BE2C (cell line): Measurements from ENCODE around the gene ACSS3.
"Not testable (repeated sequence)": the region's sequence is repeated elsewhere in the genome, so short reads cannot be mapped to it uniquely, and the experiment has no call there.

Experiments used
- DNase-seq: peaks from one replicate; pipeline ENCODE4 v3.0.0-alpha.2; 2020
- H3K27me3 ChIP-seq: fragments of 250-450 bp; sonication (Bioruptor Pico); 2 replicates; pipeline ENCODE4 v1.5.1; 2020; ENCODE audit warnings: mild to moderate bottlenecking
- H3K36me3 ChIP-seq: fragments of 250-450 bp; sonication (Bioruptor Pico); 2 replicates; pipeline ENCODE4 v1.5.1; 2020; ENCODE audit warnings: mild to moderate bottlenecking
- H3K4me1 ChIP-seq: fragments of 250-450 bp; sonication (Bioruptor Pico); 2 replicates; pipeline ENCODE4 v1.5.1; 2020
- H3K4me3 ChIP-seq: 2 replicates; pipeline ENCODE4 v1.5.1; 2011; ENCODE audit warnings: low read depth, low read length
- H3K9me3 ChIP-seq: fragments of 250-450 bp; sonication (Bioruptor Pico); 2 replicates; pipeline ENCODE4 v1.5.1; 2020
- CTCF ChIP-seq: IDR thresholded peaks from 2 replicates; pipeline ENCODE4 v1.5.1; 2012; ENCODE audit warnings: mild to moderate bottlenecking, low read depth, low read length

Gene ACSS3

GRCh38 chr12:81208187-81208911 lies 130.5 kb downstream of the ACSS3 start:
- H3K9me3 ChIP-seq = no peaks in the 10 kb centered on the region
- DNase-seq = peak; percentile 36
- H3K4me3 ChIP-seq = no peak overlapping the region
- TF ChIP-seq CTCF = no peak
- H3K4me1 ChIP-seq = no peaks in the 10 kb centered on the region
- H3K27me3 ChIP-seq = no peaks in the 10 kb centered on the region; the same call in 1 of the 2 replicates
- H3K36me3 ChIP-seq = no peaks in the 10 kb centered on the region

- no peak overlapping the region for H3K4me3 ChIP-seq
- H3K36me3 ChIP-seq = no peaks in the 10 kb centered on the region
- H3K27me3 ChIP-seq = no peaks in the 10 kb centered on the region; the same call in 1 of the 2 replicates
- no peaks in the 10 kb centered on the region for H3K9me3 ChIP-seq
- TF ChIP-seq CTCF = no peak
- no peak for DNase-seq
- no peaks in the 10 kb centered on the region for H3K4me1 ChIP-seq
Measured at GRCh38 chr12:81209012-81209411, 131.1 kb downstream of the ACSS3 start.

- not testable (repeated sequence) for H3K36me3 ChIP-seq, H3K27me3 ChIP-seq, DNase-seq, H3K4me1 ChIP-seq, H3K9me3 ChIP-seq, H3K4me3 ChIP-seq
Measured at GRCh38 chr12:81209772-81210225, 131.9 kb downstream of the ACSS3 start.

GRCh38 chr12:81211306-81211705 lies 133.4 kb downstream of the ACSS3 start:
- Histone ChIP-seq H3K27me3 (no peaks in the 10 kb centered on the region), H3K9me3 (no peaks in the 10 kb centered on the region), H3K4me3 (no peak overlapping the region), H3K4me1 (no peaks in the 10 kb centered on the region), H3K36me3 (no peaks in the 10 kb centered on the region)
- DNase-seq = no peak
- TF ChIP-seq CTCF = no peak

- no peaks in the 10 kb centered on the region for H3K9me3 ChIP-seq
- no peak for DNase-seq
- no peaks in the 10 kb centered on the region for H3K4me1 ChIP-seq
- H3K36me3 ChIP-seq = no peaks in the 10 kb centered on the region
- H3K4me3 ChIP-seq = no peak overlapping the region
- no peaks in the 10 kb centered on the region; the same call in 1 of the 2 replicates for H3K27me3 ChIP-seq
- TF ChIP-seq CTCF = no peak
Measured at GRCh38 chr12:81212996-81213696, 135.3 kb downstream of the ACSS3 start.

- H3K4me1 ChIP-seq = no peaks in the 10 kb centered on the region
- H3K9me3 ChIP-seq = no peaks in the 10 kb centered on the region
- no peak overlapping the region for H3K4me3 ChIP-seq
- peaks cover 4% of the 10 kb centered on the region; the same call in 1 of the 2 replicates for H3K27me3 ChIP-seq
- DNase-seq = no peak
- no peak for TF ChIP-seq CTCF
- H3K36me3 ChIP-seq = no peaks in the 10 kb centered on the region
Measured at GRCh38 chr12:81216739-81217138, 138.9 kb downstream of the ACSS3 start.
